NT2/D1 (cell line): ENCODE results near the gene TMEM98.

Experiments
- YY1 ChIP-seq: IDR thresholded peaks from 2 replicates; pipeline ENCODE4 v1.6.1; 2011; ENCODE audit not compliant: insufficient read length, insufficient read depth
- ZNF274 ChIP-seq: IDR thresholded peaks from 2 replicates; pipeline ENCODE4 v1.6.1; 2011; ENCODE audit warnings: mild to moderate bottlenecking, low read depth, low read length

GRCh38 chr17:32971171-32971570, 43.2 kb downstream of the TMEM98 start:
- TF ChIP-seq YY1: no peak
- TF ChIP-seq ZNF274: no peak
